MCF 10A (cell line): Measurements from ENCODE around the gene USP47. TPM values are rescaled to one million over a fixed set of nuclear protein-coding genes. Genes with fewer than 3 reads are reported as not detected.

ENCODE experiments used
- BruUV-seq: library from RNA; stranded (reverse); fragments of 400-500 nt; replicated peaks from 2 replicates; lab custom pipeline; 2021; lab: Mats Ljungman, UMichigan
- CTCF ChIA-PET: fragments of 300-600 bp; sonication (Branson Sonifier 250); formaldehyde crosslinking; extraction: SDS; loops from one replicate; lab custom pipeline; 2021; ENCODE audit warnings: antibody characterized with exemption, inconsistent platforms; lab: Yijun Ruan, JAX
- POLR2A ChIA-PET: fragments of 300-600, 350-650 bp; sonication (Branson Sonifier 250); formaldehyde crosslinking; extraction: SDS; loops from one replicate; lab custom pipeline; 2020; ENCODE audit warnings: antibody characterized with exemption, inconsistent platforms; lab: Yijun Ruan, JAX
- DNase-seq: peaks from one replicate; pipeline ENCODE4 v3.0.0-alpha.2; 2018; ENCODE audit not compliant: unreplicated experiment
- H3K27ac Mint-ChIP-seq: one replicate; pipeline ENCODE4 v1.8.0; 2022; ENCODE audit warnings: mild to moderate bottlenecking, low read depth, mixed read lengths; ENCODE audit not compliant: unreplicated experiment
- H3K27me3 Mint-ChIP-seq: one replicate; pipeline ENCODE4 v1.8.0; 2022; ENCODE audit warnings: mixed read lengths; ENCODE audit not compliant: insufficient read depth, unreplicated experiment
- H3K36me3 Mint-ChIP-seq: one replicate; pipeline ENCODE4 v1.8.0; 2022; ENCODE audit warnings: mild to moderate bottlenecking, moderate library complexity, mixed read lengths; ENCODE audit not compliant: insufficient read depth, unreplicated experiment
- H3K4me1 Mint-ChIP-seq: one replicate; pipeline ENCODE4 v1.8.0; 2022; ENCODE audit warnings: mixed read lengths; ENCODE audit not compliant: insufficient read depth, unreplicated experiment
- H3K4me3 Mint-ChIP-seq: one replicate; pipeline ENCODE4 v1.8.0; 2022; ENCODE audit warnings: mild to moderate bottlenecking, moderate library complexity, mixed read lengths; ENCODE audit not compliant: unreplicated experiment
- H3K9me3 Mint-ChIP-seq: one replicate; pipeline ENCODE4 v1.8.0; 2022; ENCODE audit warnings: mixed read lengths; ENCODE audit not compliant: unreplicated experiment
- CTCF ChIP-seq: fragments of 200-600 bp; IDR thresholded peaks from one replicate; pipeline ENCODE4 v1.8.0; 2022; ENCODE audit warnings: antibody characterized with exemption, mild to moderate bottlenecking; ENCODE audit not compliant: unreplicated experiment
- intact Hi-C: fragments of 100-400 bp; cut with micrococcal nuclease; formaldehyde crosslinking; loops from 2 replicates; pipeline ENCODE4 v1.14.1; 2022
- total RNA-seq: library from RNA; stranded (reverse); gene quantifications from 2 replicates; pipeline ENCODE4 v1.2.3, GENCODE V29; 2022

The USP47 gene
- total RNA-seq, 1 experiment from 2014 or later = 41.6 TPM

- Mint-ChIP-seq H3K27ac (peak overlapping the region; percentile 73), H3K27me3 (no peaks in the 10 kb centered on the region), H3K4me3 (no peak overlapping the region), H3K9me3 (no peaks in the 10 kb centered on the region), H3K4me1 (peaks cover 37% of the 10 kb centered on the region), H3K36me3 (no peaks in the 10 kb centered on the region)
- ChIA-PET POLR2A (no interaction called here), CTCF (interaction anchor here (1.2 kb wide), 1 partner anchor 9 kb away, joined by 3 read pairs; no protein-coding TSS in a partner anchor)
- BruUV-seq = no TSS peak
- intact Hi-C loops = no loop called here
- peak; percentile 6 for TF ChIP-seq CTCF
- DNase-seq = no peak
Observed at GRCh38 chr11:11988681-11989261, 147.0 kb downstream of the USP47 start.

DNA sequence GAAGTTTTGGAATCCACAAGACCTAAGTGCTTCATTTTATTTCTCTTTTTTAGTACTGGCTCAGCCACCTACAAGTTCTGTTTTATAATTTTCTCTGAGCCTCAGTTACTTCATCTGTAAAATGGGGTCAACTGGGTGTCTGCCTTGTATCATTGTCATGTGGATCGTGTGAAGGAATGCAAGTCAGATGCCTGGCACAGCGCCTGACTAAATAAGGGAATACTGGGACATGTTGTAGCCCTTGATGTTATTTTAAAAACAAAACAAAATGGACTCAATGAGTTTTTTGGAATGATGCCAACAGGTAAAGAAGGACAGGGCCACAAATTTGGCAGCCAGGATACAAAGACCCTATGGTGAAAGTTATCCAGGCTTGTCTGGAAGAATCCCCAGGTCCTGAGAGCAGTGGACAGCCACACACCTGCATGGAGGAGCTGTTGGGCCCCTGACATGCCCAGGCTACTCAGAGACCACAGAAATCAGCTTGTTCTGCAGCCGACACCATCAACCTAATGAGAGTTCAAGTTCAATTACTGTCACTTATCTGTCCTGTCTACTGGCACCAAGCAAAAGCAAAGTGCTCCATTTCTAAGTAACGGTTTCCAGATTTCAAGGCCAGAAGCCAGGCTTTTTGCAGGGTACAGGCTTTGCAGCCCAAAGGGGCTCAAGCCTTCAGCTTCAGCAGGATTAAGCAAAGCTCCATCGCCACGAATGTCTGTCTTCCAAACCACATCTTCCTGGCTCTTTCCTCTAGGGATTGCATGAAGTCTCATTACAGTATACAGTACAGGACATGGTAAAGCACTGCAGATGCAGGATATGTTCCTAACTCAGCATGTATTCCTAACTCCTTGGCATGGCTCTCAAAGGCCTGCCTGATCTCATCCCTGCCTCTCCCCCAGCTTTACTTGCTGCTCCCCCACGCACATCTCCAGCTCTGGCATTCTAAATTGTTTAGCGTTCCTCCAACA lies 148.3 kb downstream of the USP47 start:
- no peak overlapping the region for H3K4me3 Mint-ChIP-seq
- intact Hi-C loops = no loop called here
- no peak overlapping the region for H3K27ac Mint-ChIP-seq
- ChIA-PET POLR2A (interaction anchor here (1.0 to 1.2 kb wide), 2 partner anchors 10 to 15 kb away, joined by 3 read pairs; no protein-coding TSS in a partner anchor), CTCF (interaction anchor here (1.0 to 2.0 kb wide), 3 partner anchors 11 to 16 kb away, joined by 3 to 6 read pairs (median 4); no protein-coding TSS in a partner anchor)
- no peaks in the 10 kb centered on the region for H3K36me3 Mint-ChIP-seq
- DNase-seq = no peak
- H3K27me3 Mint-ChIP-seq = no peaks in the 10 kb centered on the region
- H3K9me3 Mint-ChIP-seq = no peaks in the 10 kb centered on the region
- BruUV-seq = no TSS peak
- peaks cover 48% of the 10 kb centered on the region for H3K4me1 Mint-ChIP-seq
- no peak for TF ChIP-seq CTCF

DNA sequence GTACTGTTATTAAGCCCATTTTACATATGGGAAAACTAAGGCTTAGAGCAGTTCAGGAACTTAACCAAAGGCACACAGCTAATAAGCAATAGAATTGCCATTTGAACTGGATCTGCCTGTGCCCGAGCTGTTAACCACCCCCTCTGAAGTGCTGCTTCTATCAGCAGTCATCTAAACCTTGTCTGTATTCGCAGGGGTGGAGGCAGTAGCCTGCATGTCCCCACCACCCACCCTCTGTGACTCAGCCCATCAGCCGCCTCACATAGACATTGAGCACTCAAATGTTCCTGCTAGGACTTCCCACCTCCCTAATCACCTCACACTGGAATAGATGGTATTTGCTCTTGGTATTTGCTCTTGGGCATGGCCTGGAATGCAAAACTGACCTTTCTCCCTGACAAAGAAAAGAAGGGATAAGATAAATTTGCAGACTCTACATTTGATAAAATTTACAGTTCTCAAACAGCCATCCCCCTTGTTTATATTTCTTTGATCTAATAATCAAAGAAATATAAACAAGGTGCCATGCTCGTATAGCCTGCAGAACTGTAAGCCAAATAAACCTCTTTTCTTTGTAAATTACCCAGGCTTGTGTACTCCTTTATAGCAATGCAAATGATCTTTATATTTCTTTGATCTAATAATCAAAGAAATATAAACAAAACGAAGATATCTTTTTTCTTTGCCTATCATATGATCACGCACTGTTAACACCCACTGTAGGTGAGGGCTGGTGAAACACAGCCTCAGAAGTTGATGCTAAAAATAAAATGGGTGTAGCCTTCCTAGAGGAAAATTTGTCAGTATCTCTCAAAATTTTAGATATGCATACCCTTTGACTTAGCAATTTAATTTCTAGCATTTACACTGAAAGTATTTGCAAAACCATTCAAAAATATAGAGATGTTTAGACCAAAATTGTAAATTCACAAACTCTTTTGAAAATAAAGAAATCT lies 150.8 kb downstream of the USP47 start:
- no TSS peak for BruUV-seq
- peaks cover 47% of the 10 kb centered on the region for H3K4me1 Mint-ChIP-seq
- no peaks in the 10 kb centered on the region for H3K27me3 Mint-ChIP-seq
- no peak for TF ChIP-seq CTCF
- DNase-seq = peak; percentile 38
- intact Hi-C loops = no loop called here
- H3K27ac Mint-ChIP-seq = peak overlapping the region; percentile 84
- POLR2A ChIA-PET = interaction anchor here (0.6 to 2.8 kb wide), 13 partner anchors 7 to 203 kb away, joined by 3 to 20 read pairs (median 4); no protein-coding TSS in a partner anchor
- no peaks in the 10 kb centered on the region for H3K9me3 Mint-ChIP-seq
- no peaks in the 10 kb centered on the region for H3K36me3 Mint-ChIP-seq
- peak overlapping the region; percentile 6 for H3K4me3 Mint-ChIP-seq
- CTCF ChIA-PET = interaction anchor here (1.2 to 1.7 kb wide), 2 partner anchors 52 to 291 kb away, joined by 3 to 8 read pairs; no protein-coding TSS in a partner anchor
